Ovary (tissue), 9 donors: ENCODE results near the gene ZNF775. TPM values are rescaled to one million over a fixed set of nuclear protein-coding genes. Genes with fewer than 3 reads are reported as not detected.
"Not testable (repeated sequence)": the region's sequence is repeated elsewhere in the genome, so short reads cannot be mapped to it uniquely, and the experiment has no call there.

Experiments
- DNase-seq, 5 donors: peaks; one replicate each; pipeline ENCODE4 v3.0.0-alpha.2; 2019 to 2020
- H3K27ac ChIP-seq, 2 donors: fragments of 200-600 bp; one replicate each; pipeline versions ENCODE4 v1.5.1 to v1.8.0; 2019 to 2022
- H3K27me3 ChIP-seq: fragments of 200-600 bp; one replicate; pipeline ENCODE4 v1.8.0; 2022
- H3K36me3 ChIP-seq: fragments of 200-600 bp; sonication (generic); one replicate; pipeline ENCODE4 v1.5.1; 2019
- H3K4me1 ChIP-seq: one replicate; pipeline ENCODE4 v1.8.1; 2013; ENCODE audit warnings: mild to moderate bottlenecking, moderate library complexity; ENCODE audit not compliant: insufficient read depth
- H3K4me3 ChIP-seq: fragments of 200-600 bp; sonication (generic); one replicate; pipeline ENCODE4 v1.5.1; 2017
- H3K9me3 ChIP-seq, 2 donors: fragments of 200-600 bp in 1 of 2; sonication (generic) in 1 of 2; one replicate each; pipeline versions ENCODE4 v1.5.1 to v1.8.1; 2013 to 2019; ENCODE audit warnings: mild to moderate bottlenecking in 1 of 2, moderate library complexity in 1 of 2
- CTCF ChIP-seq, 3 donors: fragments of 450-650 bp in 2 of 3; fragments of 200-600 bp in 1 of 3; IDR thresholded peaks; one replicate each; pipeline versions ENCODE4 v1.5.1 to v1.8.0; 2016 to 2022; ENCODE audit warnings: antibody characterized with exemption in 3 of 3, mild to moderate bottlenecking in 1 of 3
- EP300 ChIP-seq: sonication (generic); formaldehyde crosslinking; IDR thresholded peaks from one replicate; pipeline ENCODE4 v1.6.1; 2017; ENCODE audit warnings: antibody characterized with exemption
- POLR2A ChIP-seq: fragments of 450-650 bp; IDR thresholded peaks from one replicate; pipeline ENCODE4 v1.6.1; 2017; ENCODE audit warnings: antibody characterized with exemption, mild to moderate bottlenecking, moderate library complexity
- WGBS, 3 donors: extraction: QIAGEN DNeasy Blood & Tissue Kit in 1 of 3; methylation state at CpG; one replicate each; pipeline versions ENCODE4 v1.1.5 to v1.1.7; 2013 to 2017; 5-methylcytosine and 5-hydroxymethylcytosine counted together
- intact Hi-C, 4 donors: fragments of 100-400 bp; cut with DNase I; formaldehyde crosslinking; loops; one replicate each; pipeline versions ENCODE4 v1.11.0 to v1.15.1; 2022 to 2023
- polyA plus RNA-seq, 2 donors: library from polyadenylated mRNA; stranded (reverse); fragments of 200-250 nt in 1 of 2; fragments of 350-450 nt in 1 of 2; fragmentation: Illumina TruSeq in 1 of 2; extraction: RNeasy Lipid Tissue Mini Kit (QIAGEN cat#74804) in 1 of 2; gene quantifications; one replicate each; pipeline ENCODE4 v1.2.3, GENCODE V29; 2013 to 2014
- total RNA-seq, 7 donors: library from RNA; depleted of rRNA in 2 of 7; stranded (reverse); fragments of >200 nt in 2 of 7; fragmentation: NEBNext Ultra II Directional in 3 of 7; extraction: Animal tissue kit (Norgen Biotek cat#: 25700) in 3 of 7; gene quantifications; one replicate each; pipeline versions ENCODE4 v1.1.0 to v1.2.4, GENCODE V29; 2016 to 2023
- donor health status: DM: no; HTN: no; CAD: no; lungs with moderate emphysema.
- donor health status: DM: no; HTN: no; CAD: no.
- donor health status: Bipolar disorder and iron deficiency.
- donor health status: DM: yes; HTN: yes; CAD: no.
- donor health status: DM: no; HTN: no; CAD: no.
- donor health status: DM: yes; HTN: yes; CAD: no.

The ZNF775 gene
- total and polyA plus RNA-seq, 9 donors, result 0.28 to 13.9 (median 10.9) TPM

GRCh38 chr7:150384406-150385301 is 5.5 kb downstream of the ZNF775 start:
- intact Hi-C loops, result loop anchor here in 1 of 4 donors (5.0 kb wide), 1 partner anchor 42 kb away; the partner anchor contains the start of gene RARRES2
- Histone ChIP-seq H3K4me3 (no peak overlapping the region), H3K9me3 (no peaks in the 10 kb centered on the region), H3K27ac (no peak overlapping the region), H3K4me1 (peaks cover 13% of the 10 kb centered on the region), H3K36me3 (no peaks in the 10 kb centered on the region), H3K27me3 (no peaks in the 10 kb centered on the region)
- DNase-seq, result peak in 1 of 5 donors; percentile 18
- no peak for TF ChIP-seq CTCF (IDR thresholded peaks at IDR 0.05)
- no peak for TF ChIP-seq POLR2A
- no peak for TF ChIP-seq EP300
- 77 to 81% (median 77%) methylated on average over 15 of the region's 15 CpGs for WGBS, 3 donors

GRCh38 chr7:150385302-150385723 is 6.2 kb downstream of the ZNF775 start:
- H3K27me3 ChIP-seq, result no peaks in the 10 kb centered on the region
- DNase-seq, result peak in 1 of 5 donors; percentile 17
- no peak overlapping the region for H3K27ac ChIP-seq
- TF ChIP-seq CTCF (IDR thresholded peaks at IDR 0.05), result no peak
- no peak for TF ChIP-seq POLR2A
- TF ChIP-seq EP300, result no peak
- WGBS, 3 donors, result 48 to 74% (median 50%) methylated on average over 14 of the region's 14 CpGs
- no peak overlapping the region for H3K4me3 ChIP-seq
- no peaks in the 10 kb centered on the region for H3K9me3 ChIP-seq
- intact Hi-C loops, result no loop called here
- peaks cover 11% of the 10 kb centered on the region for H3K4me1 ChIP-seq
- no peaks in the 10 kb centered on the region for H3K36me3 ChIP-seq

GRCh38 chr7:150385884-150386283 is 6.8 kb downstream of the ZNF775 start:
- H3K4me1 ChIP-seq, result peaks cover 11% of the 10 kb centered on the region
- H3K4me3 ChIP-seq, H3K9me3 ChIP-seq, H3K27me3 ChIP-seq, H3K27ac ChIP-seq, H3K36me3 ChIP-seq, intact Hi-C loops: not testable (repeated sequence)
- WGBS, 3 donors, result 67 to 73% (median 71%) methylated on average over 6 of the region's 6 CpGs
- peak in 1 of 5 donors; percentile 4 for DNase-seq

- peaks cover 11% of the 10 kb centered on the region for H3K4me1 ChIP-seq
- no peaks in the 10 kb centered on the region for H3K36me3 ChIP-seq
- H3K27ac ChIP-seq, result peak overlapping the region in 1 of 2 donors; percentile 81
- H3K27me3 ChIP-seq, result no peaks in the 10 kb centered on the region
- H3K4me3 ChIP-seq, result no peak overlapping the region
- DNase-seq, result peak in 2 of 5 donors; percentile 29 to 42
- intact Hi-C loops, result no loop called here
- 81 to 86% (median 84%) methylated on average over 7 of the region's 7 CpGs for WGBS, 3 donors
- H3K9me3 ChIP-seq, result no peaks in the 10 kb centered on the region
- TF ChIP-seq POLR2A, result no peak
- TF ChIP-seq EP300, result no peak
- no peak for TF ChIP-seq CTCF (IDR thresholded peaks at IDR 0.05)
Measured at GRCh38 chr7:150388306-150388705, 9.2 kb downstream of the ZNF775 start.
